ENCODE measurements around the gene PSMG3.

The PSMG3 gene

GRCh38 chr7:1566687-1567048 lies 3.2 kb downstream of the PSMG3 start:
- no peak for TF ChIP-seq CTCF (IDR thresholded peaks at IDR 0.05; ENCODE audit: insufficient read depth, low read length, missing control alignments)
- H3K4me3 ChIP-seq (ENCODE audit: low read depth, low read length) = no peak overlapping the region
- CTCF ChIA-PET = no interaction called here
- POLR2A ChIA-PET = no interaction called here
- no peak for DNase-seq (ENCODE audit: low read depth, low spot score)

GRCh38 chr7:1564603-1565022 lies 5.2 kb downstream of the PSMG3 start:
- DNase-seq (ENCODE audit: low read depth, low spot score) = no peak

GRCh38 chr7:1563981-1564602 lies 5.7 kb downstream of the PSMG3 start:
- ChIA-PET CTCF (no interaction called here), POLR2A (no interaction called here)
- no peak for TF ChIP-seq CTCF (IDR thresholded peaks at IDR 0.05; ENCODE audit: insufficient read depth, low read length, missing control alignments)
- DNase-seq (ENCODE audit: low read depth, low spot score) = no peak
- H3K4me3 ChIP-seq (ENCODE audit: low read depth, low read length) = no peak overlapping the region

More at GRCh38 chr7:1564603-1565022, 5.2 kb downstream of the PSMG3 start:
- TF ChIP-seq CTCF (IDR thresholded peaks at IDR 0.05; ENCODE audit: insufficient read depth, low read length, missing control alignments) = no peak
- CTCF ChIA-PET = no interaction called here
- POLR2A ChIA-PET = no interaction called here
- no peak overlapping the region for H3K4me3 ChIP-seq (ENCODE audit: low read depth, low read length)

DNA sequence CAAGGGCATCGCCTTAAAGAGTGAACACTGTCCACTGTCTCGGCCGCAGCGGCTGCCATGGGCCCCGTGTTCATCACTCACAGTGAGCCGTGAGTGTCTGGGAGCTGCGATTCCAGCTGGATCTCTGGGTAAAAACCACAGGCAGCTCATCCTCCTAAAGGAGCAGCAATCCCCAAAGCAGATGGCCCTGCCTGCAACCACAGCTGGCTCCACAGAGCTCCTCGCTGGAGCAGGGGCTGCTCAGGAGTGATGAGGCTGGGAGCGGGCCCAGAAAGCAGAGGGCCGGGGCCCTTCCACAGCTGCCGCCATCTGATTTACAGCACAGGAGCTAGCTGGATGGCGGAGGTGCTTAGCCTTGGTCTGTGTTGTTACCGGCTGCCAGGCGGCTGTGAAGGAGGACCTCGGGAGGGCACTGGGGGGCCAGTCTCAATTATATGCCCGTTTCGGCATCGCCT lies 7.2 kb downstream of the PSMG3 start:
- ChIA-PET CTCF (interaction anchor here (0.6 kb wide), 1 partner anchor 647 kb away, joined by 3 read pairs; no protein-coding TSS in a partner anchor), POLR2A (interaction anchor here (1.2 kb wide), 1 partner anchor 26 kb away, joined by 5 read pairs; no protein-coding TSS in a partner anchor)
- no peak overlapping the region for H3K4me3 ChIP-seq (ENCODE audit: low read depth, low read length)
- no peak for DNase-seq (ENCODE audit: low read depth, low spot score)
- TF ChIP-seq CTCF (IDR thresholded peaks at IDR 0.05; ENCODE audit: insufficient read depth, low read length, missing control alignments) = no peak

GRCh38 chr7:1562116-1562515 lies 7.7 kb downstream of the PSMG3 start:
- ChIA-PET CTCF (interaction anchor here (0.6 kb wide), 1 partner anchor 647 kb away, joined by 3 read pairs; no protein-coding TSS in a partner anchor), POLR2A (interaction anchor here (1.2 kb wide), 1 partner anchor 26 kb away, joined by 5 read pairs; no protein-coding TSS in a partner anchor)
- H3K4me3 ChIP-seq (ENCODE audit: low read depth, low read length) = no peak overlapping the region
- TF ChIP-seq CTCF (IDR thresholded peaks at IDR 0.05; ENCODE audit: insufficient read depth, low read length, missing control alignments) = no peak
- DNase-seq (ENCODE audit: low read depth, low spot score) = no peak

- TF ChIP-seq CTCF (IDR thresholded peaks at IDR 0.05; ENCODE audit: insufficient read depth, low read length, missing control alignments) = no peak
- CTCF ChIA-PET = no interaction called here
- no peak for DNase-seq (ENCODE audit: low read depth, low spot score)
- H3K4me3 ChIP-seq (ENCODE audit: low read depth, low read length) = no peak overlapping the region
- POLR2A ChIA-PET = no interaction called here
Measured at GRCh38 chr7:1561036-1561940, 8.5 kb downstream of the PSMG3 start.
